Measurements from ENCODE around the gene PKN3. TPM values are rescaled to one million over a fixed set of nuclear protein-coding genes. Genes with fewer than 3 reads are reported as not detected.

PKN3 gene
- total RNA-seq, 1 experiment from 2014 or later, result 2.1 TPM

- Histone ChIP-seq H3K4me3 (ENCODE audit: low read depth, low read length) (no peak overlapping the region), H3K36me3 (ENCODE audit: control insufficient read depth, insufficient read depth, low read length) (no peaks in the 10 kb centered on the region; the same call in 1 of the 2 replicates), H3K9me3 (no peaks in the 10 kb centered on the region), H3K27me3 (replicated peaks; ENCODE audit: control insufficient read depth, insufficient read depth, low read length) (no peaks in the 10 kb centered on the region), H3K4me1 (no peaks in the 10 kb centered on the region)
- no peak for DNase-seq
- Mint-ChIP-seq H3K9me3 (ENCODE audit: unreplicated experiment) (no peaks in the 10 kb centered on the region), H3K27me3 (ENCODE audit: insufficient read depth, unreplicated experiment) (no peaks in the 10 kb centered on the region), H3K4me1 (ENCODE audit: low read depth, unreplicated experiment) (no peaks in the 10 kb centered on the region), H3K36me3 (ENCODE audit: insufficient read depth, unreplicated experiment) (peaks cover 12% of the 10 kb centered on the region), H3K27ac (ENCODE audit: unreplicated experiment) (no peak overlapping the region), H3K4me3 (ENCODE audit: unreplicated experiment) (no peak overlapping the region)
- intact Hi-C loops (cut with micrococcal nuclease; ENCODE audit: unreplicated experiment), result loop anchor here (2.0 kb wide), 1 partner anchor 86 kb away; the partner anchor contains the start of gene ENDOG
- ChIA-PET POLR2A (no interaction called here), CTCF (interaction anchor here (1.5 to 1.6 kb wide), 3 partner anchors 8 to 86 kb away, joined by 4 to 8 read pairs (median 6); partner anchors contain the start of genes ENDOG, ZDHHC12 and ZER1)
- TF ChIP-seq, protein P1, sequence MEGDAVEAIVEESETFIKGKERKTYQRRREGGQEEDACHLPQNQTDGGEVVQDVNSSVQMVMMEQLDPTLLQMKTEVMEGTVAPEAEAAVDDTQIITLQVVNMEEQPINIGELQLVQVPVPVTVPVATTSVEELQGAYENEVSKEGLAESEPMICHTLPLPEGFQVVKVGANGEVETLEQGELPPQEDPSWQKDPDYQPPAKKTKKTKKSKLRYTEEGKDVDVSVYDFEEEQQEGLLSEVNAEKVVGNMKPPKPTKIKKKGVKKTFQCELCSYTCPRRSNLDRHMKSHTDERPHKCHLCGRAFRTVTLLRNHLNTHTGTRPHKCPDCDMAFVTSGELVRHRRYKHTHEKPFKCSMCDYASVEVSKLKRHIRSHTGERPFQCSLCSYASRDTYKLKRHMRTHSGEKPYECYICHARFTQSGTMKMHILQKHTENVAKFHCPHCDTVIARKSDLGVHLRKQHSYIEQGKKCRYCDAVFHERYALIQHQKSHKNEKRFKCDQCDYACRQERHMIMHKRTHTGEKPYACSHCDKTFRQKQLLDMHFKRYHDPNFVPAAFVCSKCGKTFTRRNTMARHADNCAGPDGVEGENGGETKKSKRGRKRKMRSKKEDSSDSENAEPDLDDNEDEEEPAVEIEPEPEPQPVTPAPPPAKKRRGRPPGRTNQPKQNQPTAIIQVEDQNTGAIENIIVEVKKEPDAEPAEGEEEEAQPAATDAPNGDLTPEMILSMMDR (IDR thresholded peaks at IDR 0.05; ENCODE audit: insufficient read depth in 1 of 2, low read depth in 1 of 2, low read length in 1 of 2, severe bottlenecking in 1 of 2, unreplicated experiment in 1 of 2), result no peak
- no TSS peak for BruUV-seq (replicated peaks)
Measured at GRCh38 chr9:128732576-128732975, 30.3 kb downstream of the PKN3 start.

GRCh38 chr9:128733256-128733655, 31.0 kb downstream of the PKN3 start:
- Histone ChIP-seq H3K4me1 (no peaks in the 10 kb centered on the region), H3K36me3 (ENCODE audit: control insufficient read depth, insufficient read depth, low read length) (no peaks in the 10 kb centered on the region; the same call in 1 of the 2 replicates), H3K27me3 (replicated peaks; ENCODE audit: control insufficient read depth, insufficient read depth, low read length) (no peaks in the 10 kb centered on the region), H3K4me3 (ENCODE audit: low read depth, low read length) (no peak overlapping the region), H3K9me3 (no peaks in the 10 kb centered on the region)
- no TSS peak for BruUV-seq (replicated peaks)
- Mint-ChIP-seq H3K4me1 (ENCODE audit: low read depth, unreplicated experiment) (no peaks in the 10 kb centered on the region), H3K9me3 (ENCODE audit: unreplicated experiment) (no peaks in the 10 kb centered on the region), H3K27ac (ENCODE audit: unreplicated experiment) (no peak overlapping the region), H3K36me3 (ENCODE audit: insufficient read depth, unreplicated experiment) (peaks cover 12% of the 10 kb centered on the region), H3K27me3 (ENCODE audit: insufficient read depth, unreplicated experiment) (no peaks in the 10 kb centered on the region), H3K4me3 (ENCODE audit: unreplicated experiment) (no peak overlapping the region)
- ChIA-PET POLR2A (no interaction called here), CTCF (interaction anchor here (1.5 to 1.6 kb wide), 3 partner anchors 9 to 85 kb away, joined by 4 to 8 read pairs (median 6); partner anchors contain the start of genes ENDOG, ZDHHC12 and ZER1)
- peak; percentile 74 to 77 for DNase-seq
- TF ChIP-seq, protein P1 (IDR thresholded peaks at IDR 0.05; ENCODE audit: insufficient read depth in 1 of 2, low read depth in 1 of 2, low read length in 1 of 2, severe bottlenecking in 1 of 2, unreplicated experiment in 1 of 2), result peak; percentile 50 to 66
- intact Hi-C loops (cut with micrococcal nuclease; ENCODE audit: unreplicated experiment), result loop anchor here (1.0 to 2.0 kb wide), 2 partner anchors 86 to 195 kb away; partner anchors contain the start of gene ENDOG

GRCh38 chr9:128735373-128735772, 33.1 kb downstream of the PKN3 start:
- Mint-ChIP-seq H3K27ac (ENCODE audit: unreplicated experiment) (peak overlapping the region; percentile 29), H3K4me1 (ENCODE audit: low read depth, unreplicated experiment) (no peaks in the 10 kb centered on the region), H3K4me3 (ENCODE audit: unreplicated experiment) (no peak overlapping the region), H3K27me3 (ENCODE audit: insufficient read depth, unreplicated experiment) (no peaks in the 10 kb centered on the region), H3K9me3 (ENCODE audit: unreplicated experiment) (no peaks in the 10 kb centered on the region), H3K36me3 (ENCODE audit: insufficient read depth, unreplicated experiment) (peaks cover 21% of the 10 kb centered on the region)
- ChIA-PET CTCF (interaction anchor here (1.1 kb wide), 2 partner anchors 11 to 29 kb away, joined by 3 to 6 read pairs; partner anchors contain the start of gene ZDHHC12), POLR2A (no interaction called here)
- intact Hi-C loops (cut with micrococcal nuclease; ENCODE audit: unreplicated experiment), result no loop called here
- Histone ChIP-seq H3K27me3 (replicated peaks; ENCODE audit: control insufficient read depth, insufficient read depth, low read length) (no peaks in the 10 kb centered on the region), H3K4me3 (ENCODE audit: low read depth, low read length) (no peak overlapping the region), H3K9me3 (no peaks in the 10 kb centered on the region), H3K4me1 (no peaks in the 10 kb centered on the region), H3K36me3 (ENCODE audit: control insufficient read depth, insufficient read depth, low read length) (no peaks in the 10 kb centered on the region; the same call in 1 of the 2 replicates)
- no peak for DNase-seq
- no TSS peak for BruUV-seq (replicated peaks)
- TF ChIP-seq, protein P1 (IDR thresholded peaks at IDR 0.05; ENCODE audit: insufficient read depth in 1 of 2, low read depth in 1 of 2, low read length in 1 of 2, severe bottlenecking in 1 of 2, unreplicated experiment in 1 of 2), result no peak

All from Caco-2 (cell line).